ENCODE results near the gene PACRG. TPM values are rescaled to one million over a fixed set of nuclear protein-coding genes. Genes with fewer than 3 reads are reported as not detected.

PACRG gene
- total RNA-seq, 1 donor from 2014 or later = 4.3 TPM

GRCh38 chr6:162852840-162853577, 125.2 kb downstream of the PACRG start:
- ATAC-seq (no peak), DNase-seq (ENCODE audit: low spot score) (no peak)
- intact Hi-C loops (cut with DNase I) = no loop called here

GRCh38 chr6:162854228-162854627, 126.5 kb downstream of the PACRG start:
- DNase-seq (ENCODE audit: low spot score) = no peak
- intact Hi-C loops (cut with DNase I) = no loop called here
- no peak for ATAC-seq

- no peak for ATAC-seq
- no peak for DNase-seq (ENCODE audit: low spot score)
- intact Hi-C loops (cut with DNase I) = no loop called here
Measured at GRCh38 chr6:162854734-162855191, 127.0 kb downstream of the PACRG start.

GRCh38 chr6:162856885-162857284, 129.1 kb downstream of the PACRG start:
- intact Hi-C loops (cut with DNase I) = no loop called here
- ATAC-seq (peak; percentile 92), DNase-seq (ENCODE audit: low spot score) (no peak)

GRCh38 chr6:162857326-162857725, 129.6 kb downstream of the PACRG start:
- DNase-seq (ENCODE audit: low spot score) (no peak), ATAC-seq (no peak)
- intact Hi-C loops (cut with DNase I) = no loop called here

- intact Hi-C loops (cut with DNase I) = no loop called here
- ATAC-seq = no peak
- no peak for DNase-seq (ENCODE audit: low spot score)
Measured at GRCh38 chr6:162862462-162862861, 134.7 kb downstream of the PACRG start.

GRCh38 chr6:162862941-162863340, 135.2 kb downstream of the PACRG start:
- intact Hi-C loops (cut with DNase I) = no loop called here
- ATAC-seq = no peak
- DNase-seq (ENCODE audit: low spot score) = no peak

GRCh38 chr6:162863821-162864220, 136.0 kb downstream of the PACRG start:
- no peak for ATAC-seq
- intact Hi-C loops (cut with DNase I) = no loop called here
- DNase-seq (ENCODE audit: low spot score) = no peak

GRCh38 chr6:162864911-162865310, 137.1 kb downstream of the PACRG start:
- ATAC-seq (no peak), DNase-seq (ENCODE audit: low spot score) (no peak)
- intact Hi-C loops (cut with DNase I) = no loop called here

GRCh38 chr6:162866656-162867055, 138.9 kb downstream of the PACRG start:
- intact Hi-C loops (cut with DNase I) = no loop called here
- ATAC-seq = no peak

GRCh38 chr6:162868397-162868796, 140.6 kb downstream of the PACRG start:
- DNase-seq (ENCODE audit: low spot score) (no peak), ATAC-seq (no peak)
- intact Hi-C loops (cut with DNase I) = no loop called here

More at GRCh38 chr6:162866656-162867055, 138.9 kb downstream of the PACRG start:
- DNase-seq (ENCODE audit: low spot score) = no peak

- DNase-seq (ENCODE audit: low spot score) (no peak), ATAC-seq (no peak)
- intact Hi-C loops (cut with DNase I) = no loop called here
Measured at GRCh38 chr6:162871966-162872365, 144.2 kb downstream of the PACRG start.

GRCh38 chr6:162873537-162873936, 145.8 kb downstream of the PACRG start:
- DNase-seq (ENCODE audit: low spot score) (no peak), ATAC-seq (no peak)
- intact Hi-C loops (cut with DNase I) = no loop called here

- DNase-seq (ENCODE audit: low spot score) (no peak), ATAC-seq (no peak)
- intact Hi-C loops (cut with DNase I) = no loop called here
Measured at GRCh38 chr6:162875070-162875469, 147.3 kb downstream of the PACRG start.

GRCh38 chr6:162882801-162883481, 155.2 kb downstream of the PACRG start:
- no peak for DNase-seq (ENCODE audit: low spot score)
- intact Hi-C loops (cut with DNase I) = no loop called here

GRCh38 chr6:162887981-162888689, 160.4 kb downstream of the PACRG start:
- no peak for DNase-seq (ENCODE audit: low spot score)
- ATAC-seq = peak; percentile 26
- intact Hi-C loops (cut with DNase I) = no loop called here

More at GRCh38 chr6:162882801-162883481, 155.2 kb downstream of the PACRG start:
- no peak for ATAC-seq

- intact Hi-C loops (cut with DNase I) = no loop called here
- no peak for DNase-seq (ENCODE audit: low spot score)
- no peak for ATAC-seq
Measured at GRCh38 chr6:162889303-162889702, 161.5 kb downstream of the PACRG start.

- ATAC-seq = no peak
- DNase-seq (ENCODE audit: low spot score) = no peak
- intact Hi-C loops (cut with DNase I) = no loop called here
Measured at GRCh38 chr6:162898011-162898410, 170.2 kb downstream of the PACRG start.

- ATAC-seq = peak; percentile 20
- no peak for DNase-seq (ENCODE audit: low spot score)
- intact Hi-C loops (cut with DNase I) = no loop called here
Measured at GRCh38 chr6:162899148-162899547, 171.4 kb downstream of the PACRG start.

- DNase-seq (ENCODE audit: low spot score) (no peak), ATAC-seq (no peak)
- intact Hi-C loops (cut with DNase I) = no loop called here
Measured at GRCh38 chr6:162900503-162900902, 172.7 kb downstream of the PACRG start.
